ENCODE data around the gene CCDC6. TPM values are rescaled to one million over a fixed set of nuclear protein-coding genes. Genes with fewer than 3 reads are reported as not detected.

CCDC6 gene
- 30.8 and 44.2 TPM in 2 replicates for total RNA-seq (2012; rRNA removed)
- 18.1 and 21.8 TPM in 2 replicates for polyA plus RNA-seq (2012; rRNA removed)
- 6.1 and 9.9 TPM in 2 replicates for polyA plus RNA-seq (2012; cell fraction: cytosol; rRNA removed)
- polyA plus RNA-seq (2012; cell fraction: nucleus; rRNA removed; ENCODE audit: low replicate concordance): 6.3 and 15.2 TPM in 2 replicates
- Bru-seq, nascent RNA: percentile 90 among the genes with signal in this experiment
- percentile 84 among the genes with signal in this experiment for BruChase-seq, experiment 1, labeled RNA remaining after a 6-hour chase
- percentile 85 among the genes with signal in this experiment for BruChase-seq, experiment 2, labeled RNA remaining after a 2-hour chase
- long read RNA-seq, full-length matches to known transcripts: 14 of 39 reads
- long read RNA-seq, partial matches to known transcripts: 3 of 39 reads
- long read RNA-seq, other reads (novel, unspliced or antisense): 22 of 39 reads

DNA sequence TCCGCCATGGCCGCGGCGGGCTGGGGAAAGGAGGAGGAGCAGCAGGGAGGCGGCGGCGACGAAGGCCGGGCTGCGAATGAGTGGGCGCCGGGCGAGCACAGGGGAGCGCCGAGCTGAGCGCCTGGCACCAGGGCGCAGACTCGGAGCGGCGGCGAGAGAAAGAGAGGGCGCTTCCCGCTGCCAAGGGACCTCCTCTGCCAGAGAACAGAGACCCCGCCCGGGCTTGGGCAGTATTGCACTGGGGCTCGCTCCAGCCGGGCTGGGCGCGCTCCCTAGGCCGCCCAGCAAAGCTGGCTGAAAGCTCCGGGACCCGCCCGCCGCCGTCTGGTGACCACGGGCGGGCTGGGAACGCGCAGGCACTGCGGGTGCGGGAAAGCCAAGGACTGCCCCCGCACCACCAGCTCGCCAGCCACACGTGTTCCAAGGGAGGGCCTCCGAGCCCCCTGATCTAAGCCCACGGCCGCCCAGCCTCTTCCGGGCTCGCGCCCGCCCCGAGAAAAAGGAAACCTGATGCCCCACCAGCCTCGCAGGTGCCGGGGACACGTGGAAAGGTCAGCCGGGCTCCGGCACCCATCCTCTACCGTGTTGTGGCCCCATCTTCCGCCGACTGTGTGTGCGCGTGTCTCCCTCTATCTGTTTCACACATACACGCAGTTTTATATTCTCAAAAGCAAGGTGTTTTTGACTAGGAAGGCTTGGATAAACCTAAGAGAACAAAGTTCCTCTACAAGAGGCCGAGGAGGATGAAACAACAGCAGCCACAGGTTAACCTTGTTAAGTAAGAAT lies at the start of gene CCDC6:
CCDC6 (minus strand) TSS at position 140 of the 786 bp plus-strand sequence; CDS start at position 8, 132 bp downstream.
- no peaks in the 10 kb centered on the region for H3K9me3 ChIP-seq (ENCODE audit: control insufficient read depth, insufficient read depth, low read length)
- in situ Hi-C loops (cut with MboI; ENCODE audit: low sequenced_read_pairs) (no loop called here), intact Hi-C loops (cut with micrococcal nuclease) (loop anchor here (1.0 to 5.0 kb wide), 4 partner anchors 76 to 301 kb away; no protein-coding TSS in a partner anchor), dilution Hi-C loops (cut with HindIII; ENCODE audit: low sequenced_read_pairs, unreplicated experiment) (no loop called here)
- ATAC-seq (ENCODE audit: low read depth) (peak; percentile 92), DNase-seq (peak; percentile 90)
- H2BK15ac ChIP-seq (ENCODE audit: low read depth, low read length): 0 out of 3 replicates have a peak within 1 kb of the TSS, but pooled peaks have one; percentile 14
- no peak within 1 kb of the TSS; the same call in 1 of the 2 replicates for H3K18ac ChIP-seq (ENCODE audit: low read depth, low read length)
- peak within 1 kb of the TSS; percentile 96 for H2AK9ac ChIP-seq (replicated peaks; ENCODE audit: low read depth, low read length, poor library complexity)
- H2AK5ac ChIP-seq (ENCODE audit: low read depth, low read length): peak within 1 kb of the TSS; percentile 45; the same call in 1 of the 2 replicates
- H3K27ac ChIP-seq (ENCODE audit: insufficient read depth, low read length): peak within 1 kb of the TSS; percentile 66
- peak within 1 kb of the TSS; percentile 88 for H2AFZ ChIP-seq (replicated peaks; ENCODE audit: low read length, poor library complexity)
- WGBS, 2 experiments (ENCODE audit: extremely low coverage in 2 of 2, insufficient read length in 1 of 2): 1% methylated on average over 30 of the region's 64 CpGs; no CpG with 5 or more reads in 1 of the 2 experiments
- H3K4me3 ChIP-seq (ENCODE audit: insufficient read depth, low read depth, low read length): peak within 1 kb of the TSS; percentile 84
- peak within 1 kb of the TSS; percentile 90 for H3K23ac ChIP-seq (ENCODE audit: low read depth, low read length)
- H4K91ac ChIP-seq (ENCODE audit: insufficient read depth, low read depth, low read length): peak within 1 kb of the TSS; percentile 73
- H3K9me1 ChIP-seq (ENCODE audit: insufficient read depth, low read length): no peaks in the 10 kb centered on the region
- H3K4me1 ChIP-seq (ENCODE audit: control insufficient read depth, insufficient read depth, low read length): peaks cover 3% of the 10 kb centered on the region
- H3K4ac ChIP-seq (ENCODE audit: low read depth, low read length): peak within 1 kb of the TSS; percentile 69
- no peak within 1 kb of the TSS; the same call in 1 of the 2 replicates for H2BK20ac ChIP-seq (ENCODE audit: low read depth, low read length)
- H3K14ac ChIP-seq (replicated peaks; ENCODE audit: low read depth, low read length): peak within 1 kb of the TSS; percentile 55
- H3K56ac ChIP-seq (ENCODE audit: extremely low read depth, insufficient read depth, low read length): peak within 1 kb of the TSS; percentile 55; the same call in 1 of the 2 replicates
- CTCF ChIA-PET: interaction anchor here (0.7 to 2.0 kb wide), 11 partner anchors 21 to 141 kb away, joined by 3 to 7 read pairs (median 3); no protein-coding TSS in a partner anchor
- POLR2A ChIA-PET (ENCODE audit: unreplicated experiment): no interaction called here
- H3K36me3 ChIP-seq (ENCODE audit: control insufficient read depth, insufficient read depth, low read length): no peaks in the 10 kb centered on the region
- H4K20me1 ChIP-seq (ENCODE audit: insufficient read depth, low read length): peaks cover 29% of the 10 kb centered on the region; the same call in 1 of the 2 replicates
- peak within 1 kb of the TSS; percentile 84 for H3K4me2 ChIP-seq (ENCODE audit: low read depth, low read length)
- BruUV-seq (replicated peaks): no TSS peak
- peak within 1 kb of the TSS; percentile 10; the same call in 1 of the 2 replicates for H4K5ac ChIP-seq (ENCODE audit: low read depth, low read length)
- H2BK120ac ChIP-seq (ENCODE audit: low read depth, low read length): peak within 1 kb of the TSS; percentile 50
- H2BK5ac ChIP-seq (ENCODE audit: low read depth, low read length, poor library complexity, severe bottlenecking): peak within 1 kb of the TSS; percentile 72
- H3K9ac ChIP-seq (ENCODE audit: low read depth, low read length): peak within 1 kb of the TSS; percentile 79
- H3K27me3 ChIP-seq (ENCODE audit: control insufficient read depth, insufficient read depth, low read length): no peaks in the 10 kb centered on the region
- peak within 1 kb of the TSS; percentile 75 to 81; a peak in 3 of 4 replicates for H4K8ac ChIP-seq (ENCODE audit: low read depth in 2 of 2, low read length in 2 of 2)
- peaks cover 16 to 40% of the 10 kb centered on the region in 2 experiments for H3K79me1 ChIP-seq (ENCODE audit: low read depth in 1 of 2, low read length in 2 of 2)
- TF ChIP-seq, protein P1, sequence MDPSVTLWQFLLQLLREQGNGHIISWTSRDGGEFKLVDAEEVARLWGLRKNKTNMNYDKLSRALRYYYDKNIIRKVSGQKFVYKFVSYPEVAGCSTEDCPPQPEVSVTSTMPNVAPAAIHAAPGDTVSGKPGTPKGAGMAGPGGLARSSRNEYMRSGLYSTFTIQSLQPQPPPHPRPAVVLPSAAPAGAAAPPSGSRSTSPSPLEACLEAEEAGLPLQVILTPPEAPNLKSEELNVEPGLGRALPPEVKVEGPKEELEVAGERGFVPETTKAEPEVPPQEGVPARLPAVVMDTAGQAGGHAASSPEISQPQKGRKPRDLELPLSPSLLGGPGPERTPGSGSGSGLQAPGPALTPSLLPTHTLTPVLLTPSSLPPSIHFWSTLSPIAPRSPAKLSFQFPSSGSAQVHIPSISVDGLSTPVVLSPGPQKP (IDR thresholded peaks at IDR 0.05; ENCODE audit: borderline replicate concordance, low read depth, low read length): no peak
- no peak for TF ChIP-seq RFX5 (IDR thresholded peaks at IDR 0.05; ENCODE audit: low read depth, low read length)
- TF ChIP-seq CTCF (conservative IDR thresholded peaks at IDR 0.05; ENCODE audit: low read depth, low read length): peak; percentile 85
- peak; percentile 60 for TF ChIP-seq RAD21 (IDR thresholded peaks at IDR 0.05; ENCODE audit: low read length)
- TF ChIP-seq SMC3 (IDR thresholded peaks at IDR 0.05; ENCODE audit: low read depth, low read length): peak; percentile 50
- peak; percentile 51; the same call in 1 of the 2 replicates for TF ChIP-seq MAZ (IDR thresholded peaks at IDR 0.05; ENCODE audit: borderline replicate concordance, low read depth, low read length)
- TF ChIP-seq FOS (IDR thresholded peaks at IDR 0.05; ENCODE audit: low read depth, low read length): no peak; the same call in 1 of the 2 replicates
- TF ChIP-seq MXI1 (IDR thresholded peaks at IDR 0.05; ENCODE audit: borderline replicate concordance, low read depth, low read length): peak; percentile 73; the same call in 1 of the 2 replicates
- peak; percentile 57 for TF ChIP-seq POLR2A (IDR thresholded peaks at IDR 0.05; ENCODE audit: low read depth, low read length)
- TF ChIP-seq BHLHE40 (IDR thresholded peaks at IDR 0.05; ENCODE audit: low read depth, low read length): peak; percentile 56; the same call in 1 of the 2 replicates

All from IMR-90 (cell line).